Panc1 (cell line): ENCODE measurements around the gene PLCB4. TPM values are rescaled to one million over a fixed set of nuclear protein-coding genes. Genes with fewer than 3 reads are reported as not detected.

Experiments
- ATAC-seq: fragments of 200-7000 bp; cut with Tn5 transposase; 2 replicates; pipeline ENCODE4 v1.9.1; 2020; ENCODE audit warnings: mild to moderate bottlenecking, moderate library complexity
- BruUV-seq: library from RNA; stranded (reverse); fragments of 400-500 nt; replicated peaks from 2 replicates; lab custom pipeline; 2021; lab: Mats Ljungman, UMichigan
- CTCF ChIA-PET: fragments of 300-600 bp; sonication (Branson Sonifier 250); formaldehyde crosslinking; loops from one replicate; lab custom pipeline; 2022; ENCODE audit warnings: antibody characterized with exemption; lab: Charles Lee
- POLR2A ChIA-PET: fragments of 300-600 bp; sonication (Branson Sonifier 250); formaldehyde crosslinking; loops from one replicate; lab custom pipeline; 2022; ENCODE audit warnings: antibody characterized with exemption; lab: Charles Lee
- DNase-seq: peaks from one replicate; pipeline ENCODE4 v3.0.0-alpha.2; 2010; ENCODE audit warnings: low read depth, low spot score
- H3K27ac ChIP-seq: 2 replicates; pipeline ENCODE4 v1.5.1; 2011; ENCODE audit warnings: mild to moderate bottlenecking, low read length, inconsistent platforms
- H3K27me3 ChIP-seq: fragments of 200-500 bp; sonication (Bioruptor generic); 2 replicates; pipeline ENCODE4 v1.6.0; 2014; ENCODE audit warnings: low read length, inconsistent platforms; ENCODE audit not compliant: control insufficient read depth, insufficient read depth
- H3K36me3 ChIP-seq: fragments of 200-500 bp; sonication (Bioruptor generic); 2 replicates; pipeline ENCODE4 v1.5.1; 2014; ENCODE audit warnings: inconsistent platforms, mild to moderate bottlenecking, low read length, moderate library complexity; ENCODE audit not compliant: control insufficient read depth, insufficient read depth
- H3K4me1 ChIP-seq: 2 replicates; pipeline ENCODE4 v1.5.1; 2011; ENCODE audit warnings: inconsistent platforms, mild to moderate bottlenecking, low read length, moderate library complexity; ENCODE audit not compliant: control insufficient read depth, insufficient read depth
- H3K4me3 ChIP-seq, 2 experiments: 2 replicates each; pipeline ENCODE4 v1.5.1; 2011 to 2012; ENCODE audit warnings: low read depth in 2 of 2, low read length in 2 of 2, mild to moderate bottlenecking in 2 of 2, inconsistent platforms in 1 of 2, moderate library complexity in 1 of 2
- H3K9me3 ChIP-seq: fragments of 200-500 bp; sonication (Bioruptor generic); 2 replicates; pipeline ENCODE4 v1.5.1; 2014; ENCODE audit warnings: low read depth, mild to moderate bottlenecking, inconsistent platforms, low read length, moderate library complexity; ENCODE audit not compliant: control insufficient read depth, insufficient read depth
- POLR2AphosphoS5 ChIP-seq: IDR thresholded peaks from 2 replicates; pipeline ENCODE4 v1.6.1; 2012; ENCODE audit warnings: mild to moderate bottlenecking, low read depth, low read length, moderate library complexity
- SIN3A ChIP-seq: IDR thresholded peaks from 2 replicates; pipeline ENCODE4 v1.6.1; 2012; ENCODE audit warnings: low read depth, mild to moderate bottlenecking, low read length, moderate library complexity, borderline replicate concordance; ENCODE audit not compliant: insufficient read depth
- TCF7L2 ChIP-seq: IDR thresholded peaks from 2 replicates; pipeline ENCODE4 v1.6.1; 2011; ENCODE audit warnings: mild to moderate bottlenecking, low read depth, low read length, inconsistent platforms
- in situ Hi-C: cut with HindIII; loops from 2 replicates; pipeline ENCODE4 v1.10.0; 2016; ENCODE audit warnings: low sequenced_read_pairs, low pct_unique_long_range_greater_than_20kb
- intact Hi-C: fragments of 100-400 bp; cut with micrococcal nuclease; formaldehyde crosslinking; loops from one replicate; pipeline ENCODE4 v1.10.0; 2022; ENCODE audit not compliant: unreplicated experiment
- total RNA-seq: library from RNA; stranded (reverse); gene quantifications from one replicate; pipeline ENCODE4 v1.2.1, GENCODE V29; 2021; ENCODE audit not compliant: unreplicated experiment
- TF ChIP-seq, protein P1 (sequence below), 2 experiments: IDR thresholded peaks; 2 replicates each; pipeline ENCODE4 v1.6.1; 2011 to 2012; ENCODE audit warnings: low read depth in 2 of 2, control low read depth in 1 of 2, low read length in 1 of 2, mild to moderate bottlenecking in 1 of 2, moderate library complexity in 1 of 2; ENCODE audit not compliant: insufficient read depth in 1 of 2
- TF ChIP-seq, protein P2 (sequence below): fragments of 450-650 bp; IDR thresholded peaks from 2 replicates; pipeline ENCODE4 v1.5.1; 2017; ENCODE audit warnings: mild to moderate bottlenecking

The PLCB4 gene
- total RNA-seq, 1 experiment from 2014 or later: 1.5 TPM

DNA sequence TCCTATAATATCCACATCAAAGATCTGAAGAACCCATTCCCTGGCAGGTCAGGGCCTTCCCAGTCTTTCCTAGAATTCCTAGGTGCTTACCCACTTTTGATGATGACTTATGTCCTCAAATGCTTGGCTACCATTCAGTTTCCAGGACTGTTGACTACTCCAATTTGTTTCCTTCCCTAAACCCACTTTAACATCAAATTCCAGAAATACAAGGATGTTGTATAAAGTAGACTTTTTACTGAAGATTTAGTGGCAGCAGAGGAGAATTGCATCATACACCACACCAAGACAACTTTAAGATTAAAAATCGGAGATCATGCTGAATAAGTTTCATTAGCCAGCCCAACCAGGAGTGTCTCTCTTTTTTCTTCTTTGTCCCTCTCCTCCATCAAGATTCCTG is 242.2 kb downstream of the PLCB4 start:
- Histone ChIP-seq H3K36me3 (no peaks in the 10 kb centered on the region), H3K4me3 (no peak overlapping the region), H3K4me1 (no peaks in the 10 kb centered on the region), H3K27ac (no peak overlapping the region), H3K9me3 (no peaks in the 10 kb centered on the region), H3K27me3 (no peaks in the 10 kb centered on the region)
- intact Hi-C loops (no loop called here), in situ Hi-C loops (no loop called here)
- no peak for ATAC-seq
- CTCF ChIA-PET: no interaction called here
- no TSS peak for BruUV-seq
- no peak for TF ChIP-seq TCF7L2
- TF ChIP-seq, protein P1, sequence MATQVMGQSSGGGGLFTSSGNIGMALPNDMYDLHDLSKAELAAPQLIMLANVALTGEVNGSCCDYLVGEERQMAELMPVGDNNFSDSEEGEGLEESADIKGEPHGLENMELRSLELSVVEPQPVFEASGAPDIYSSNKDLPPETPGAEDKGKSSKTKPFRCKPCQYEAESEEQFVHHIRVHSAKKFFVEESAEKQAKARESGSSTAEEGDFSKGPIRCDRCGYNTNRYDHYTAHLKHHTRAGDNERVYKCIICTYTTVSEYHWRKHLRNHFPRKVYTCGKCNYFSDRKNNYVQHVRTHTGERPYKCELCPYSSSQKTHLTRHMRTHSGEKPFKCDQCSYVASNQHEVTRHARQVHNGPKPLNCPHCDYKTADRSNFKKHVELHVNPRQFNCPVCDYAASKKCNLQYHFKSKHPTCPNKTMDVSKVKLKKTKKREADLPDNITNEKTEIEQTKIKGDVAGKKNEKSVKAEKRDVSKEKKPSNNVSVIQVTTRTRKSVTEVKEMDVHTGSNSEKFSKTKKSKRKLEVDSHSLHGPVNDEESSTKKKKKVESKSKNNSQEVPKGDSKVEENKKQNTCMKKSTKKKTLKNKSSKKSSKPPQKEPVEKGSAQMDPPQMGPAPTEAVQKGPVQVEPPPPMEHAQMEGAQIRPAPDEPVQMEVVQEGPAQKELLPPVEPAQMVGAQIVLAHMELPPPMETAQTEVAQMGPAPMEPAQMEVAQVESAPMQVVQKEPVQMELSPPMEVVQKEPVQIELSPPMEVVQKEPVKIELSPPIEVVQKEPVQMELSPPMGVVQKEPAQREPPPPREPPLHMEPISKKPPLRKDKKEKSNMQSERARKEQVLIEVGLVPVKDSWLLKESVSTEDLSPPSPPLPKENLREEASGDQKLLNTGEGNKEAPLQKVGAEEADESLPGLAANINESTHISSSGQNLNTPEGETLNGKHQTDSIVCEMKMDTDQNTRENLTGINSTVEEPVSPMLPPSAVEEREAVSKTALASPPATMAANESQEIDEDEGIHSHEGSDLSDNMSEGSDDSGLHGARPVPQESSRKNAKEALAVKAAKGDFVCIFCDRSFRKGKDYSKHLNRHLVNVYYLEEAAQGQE (IDR thresholded peaks at IDR 0.05; ENCODE audit: insufficient read depth in 1 of 2, low read depth in 2 of 2, low read length in 1 of 2): no peak
- TF ChIP-seq, protein P2, sequence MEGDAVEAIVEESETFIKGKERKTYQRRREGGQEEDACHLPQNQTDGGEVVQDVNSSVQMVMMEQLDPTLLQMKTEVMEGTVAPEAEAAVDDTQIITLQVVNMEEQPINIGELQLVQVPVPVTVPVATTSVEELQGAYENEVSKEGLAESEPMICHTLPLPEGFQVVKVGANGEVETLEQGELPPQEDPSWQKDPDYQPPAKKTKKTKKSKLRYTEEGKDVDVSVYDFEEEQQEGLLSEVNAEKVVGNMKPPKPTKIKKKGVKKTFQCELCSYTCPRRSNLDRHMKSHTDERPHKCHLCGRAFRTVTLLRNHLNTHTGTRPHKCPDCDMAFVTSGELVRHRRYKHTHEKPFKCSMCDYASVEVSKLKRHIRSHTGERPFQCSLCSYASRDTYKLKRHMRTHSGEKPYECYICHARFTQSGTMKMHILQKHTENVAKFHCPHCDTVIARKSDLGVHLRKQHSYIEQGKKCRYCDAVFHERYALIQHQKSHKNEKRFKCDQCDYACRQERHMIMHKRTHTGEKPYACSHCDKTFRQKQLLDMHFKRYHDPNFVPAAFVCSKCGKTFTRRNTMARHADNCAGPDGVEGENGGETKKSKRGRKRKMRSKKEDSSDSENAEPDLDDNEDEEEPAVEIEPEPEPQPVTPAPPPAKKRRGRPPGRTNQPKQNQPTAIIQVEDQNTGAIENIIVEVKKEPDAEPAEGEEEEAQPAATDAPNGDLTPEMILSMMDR: no peak
- TF ChIP-seq SIN3A: no peak
- TF ChIP-seq POLR2AphosphoS5: no peak
- POLR2A ChIA-PET: no interaction called here
- DNase-seq: no peak

DNA sequence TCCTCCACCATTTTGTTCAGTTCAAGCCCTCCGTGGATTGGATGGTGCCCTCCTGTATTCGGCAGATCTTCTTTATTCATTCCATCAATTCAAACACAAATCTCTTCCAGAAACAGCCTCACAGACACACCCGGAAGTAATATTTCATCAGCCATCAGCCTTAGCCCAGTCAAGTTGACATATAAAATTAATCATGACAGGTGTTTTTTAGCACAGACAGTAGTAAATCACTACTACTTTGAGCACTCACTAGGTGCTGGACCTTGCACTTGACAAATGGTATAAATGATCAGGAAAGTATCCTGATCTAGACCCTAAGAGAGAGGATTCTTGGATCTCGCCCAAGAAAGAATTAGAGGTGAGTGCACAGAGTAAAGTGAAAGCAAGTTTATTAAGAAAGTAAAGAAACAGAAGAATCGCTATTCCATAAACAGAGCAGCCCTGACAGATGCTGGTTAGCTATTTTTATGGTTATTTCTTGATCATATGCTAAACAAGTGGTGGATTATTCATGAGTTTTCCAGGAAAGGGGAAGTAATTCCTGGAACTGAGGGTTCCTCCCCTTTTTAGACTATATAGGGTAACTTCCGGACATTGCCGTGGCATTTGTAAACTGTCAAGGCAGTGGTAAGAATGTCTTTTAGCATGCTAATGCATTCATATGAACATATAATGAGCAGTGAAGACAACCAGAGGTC is 250.9 kb downstream of the PLCB4 start:
- Histone ChIP-seq H3K4me3 (no peak overlapping the region), H3K4me1 (no peaks in the 10 kb centered on the region), H3K9me3 (no peaks in the 10 kb centered on the region), H3K27ac (no peak overlapping the region), H3K36me3 (no peaks in the 10 kb centered on the region), H3K27me3 (no peaks in the 10 kb centered on the region)
- no peak for DNase-seq
- intact Hi-C loops (no loop called here), in situ Hi-C loops (no loop called here)
- no TSS peak for BruUV-seq
- no peak for TF ChIP-seq SIN3A
- TF ChIP-seq POLR2AphosphoS5: no peak
- TF ChIP-seq, protein P2: no peak
- TF ChIP-seq, protein P1 (IDR thresholded peaks at IDR 0.05; ENCODE audit: insufficient read depth in 1 of 2, low read depth in 2 of 2, low read length in 1 of 2): no peak
- TF ChIP-seq TCF7L2: no peak
- ATAC-seq: no peak
- CTCF ChIA-PET: no interaction called here
- POLR2A ChIA-PET: no interaction called here
